ENCODE results near the gene COMMD3.
"Not testable (repeated sequence)": the region's sequence is repeated elsewhere in the genome, so short reads cannot be mapped to it uniquely, and the experiment has no call there.

Gene COMMD3

DNA sequence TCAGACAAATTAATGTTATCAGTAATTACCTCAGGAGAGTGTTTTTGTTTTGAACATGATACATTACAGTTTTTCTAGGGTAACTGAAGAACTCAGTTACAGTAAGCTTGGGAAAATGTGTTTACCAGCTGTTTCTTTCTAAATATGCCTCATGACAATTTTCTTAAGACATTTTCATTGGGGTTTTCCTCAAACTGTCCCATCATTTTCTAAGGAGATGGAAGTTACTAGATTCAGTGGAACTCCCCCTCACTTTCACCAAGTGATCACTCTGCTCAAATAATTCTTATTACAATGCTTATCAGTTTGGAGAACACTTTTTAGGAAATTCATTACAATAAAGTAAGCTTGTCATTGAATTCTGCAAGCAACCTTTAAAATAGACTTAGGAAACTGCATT, 22.7 kb downstream of the COMMD3 start:
- no peak for DNase-seq (ENCODE audit: low read depth, low spot score)

DNA sequence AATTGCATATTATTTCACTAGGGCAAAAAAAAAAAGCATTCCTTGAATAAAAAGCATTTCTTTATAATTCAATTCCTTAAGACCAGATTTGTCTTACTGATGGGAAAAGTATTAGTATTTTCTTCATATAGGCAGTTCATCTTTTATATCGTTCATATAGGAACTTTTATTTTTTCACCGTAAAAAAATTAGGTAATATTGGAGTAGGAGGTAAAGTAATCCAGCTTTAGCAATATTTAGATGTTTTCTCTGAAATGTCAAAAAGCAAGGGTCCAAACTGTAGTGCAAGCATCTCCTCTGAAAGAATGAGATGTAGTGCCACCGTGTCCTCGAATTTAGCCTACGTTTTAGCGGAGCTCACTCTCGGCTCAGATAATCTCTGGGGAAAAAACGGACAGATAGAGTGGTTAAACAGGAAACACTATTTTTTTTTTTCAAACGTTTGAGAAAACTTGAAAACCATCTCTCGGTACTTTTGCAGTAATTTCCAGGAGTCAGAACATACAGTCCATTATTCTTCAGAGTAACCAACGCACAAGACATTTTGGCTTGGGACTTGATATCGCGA, 23.7 kb downstream of the COMMD3 start:
- DNase-seq (ENCODE audit: low read depth, low spot score), result no peak

DNA sequence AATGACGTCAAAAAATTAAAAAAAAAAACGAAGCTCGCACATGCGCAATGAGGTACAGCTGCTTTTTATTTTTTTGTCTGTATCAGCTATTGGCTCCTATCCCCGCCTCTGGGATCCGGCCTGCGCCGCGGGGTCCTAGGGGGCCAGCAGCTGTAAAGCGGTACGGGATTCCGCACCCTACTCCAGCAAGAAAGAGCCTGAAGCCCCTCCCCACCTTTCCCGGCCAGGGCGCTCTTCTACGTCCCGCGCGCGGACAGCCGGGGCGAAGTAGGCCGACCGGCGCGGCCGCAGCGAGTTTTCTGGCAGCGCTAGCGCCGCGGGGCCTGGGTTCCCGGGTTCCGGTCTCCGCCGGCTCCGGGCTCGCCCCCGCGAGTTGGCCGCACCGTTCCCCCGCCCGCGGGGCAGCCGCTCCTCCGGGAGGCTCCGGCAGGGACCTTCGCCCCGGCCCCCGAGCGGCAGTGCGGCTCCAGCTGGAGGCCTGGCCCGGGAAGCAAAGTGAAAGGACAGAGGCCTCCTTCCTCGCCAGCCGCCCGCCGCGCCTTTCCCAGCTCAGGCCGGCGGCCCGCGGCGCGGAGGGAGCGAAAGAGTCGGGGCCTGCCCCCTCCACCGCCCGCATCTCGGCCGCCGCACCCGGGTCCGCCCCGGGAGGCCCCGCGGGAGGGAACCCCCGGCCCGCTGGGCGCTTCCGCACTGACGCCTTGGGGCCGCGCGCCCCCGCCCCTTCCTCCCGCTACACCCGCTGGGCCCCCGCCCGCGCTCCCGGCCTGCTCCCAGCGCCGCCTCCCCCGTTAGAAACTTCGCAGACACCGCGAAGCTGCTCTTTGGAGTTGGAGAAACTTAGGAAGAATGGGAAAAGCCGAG, 24.4 kb downstream of the COMMD3 start:
- DNase-seq (ENCODE audit: low read depth, low spot score), result no peak

DNA sequence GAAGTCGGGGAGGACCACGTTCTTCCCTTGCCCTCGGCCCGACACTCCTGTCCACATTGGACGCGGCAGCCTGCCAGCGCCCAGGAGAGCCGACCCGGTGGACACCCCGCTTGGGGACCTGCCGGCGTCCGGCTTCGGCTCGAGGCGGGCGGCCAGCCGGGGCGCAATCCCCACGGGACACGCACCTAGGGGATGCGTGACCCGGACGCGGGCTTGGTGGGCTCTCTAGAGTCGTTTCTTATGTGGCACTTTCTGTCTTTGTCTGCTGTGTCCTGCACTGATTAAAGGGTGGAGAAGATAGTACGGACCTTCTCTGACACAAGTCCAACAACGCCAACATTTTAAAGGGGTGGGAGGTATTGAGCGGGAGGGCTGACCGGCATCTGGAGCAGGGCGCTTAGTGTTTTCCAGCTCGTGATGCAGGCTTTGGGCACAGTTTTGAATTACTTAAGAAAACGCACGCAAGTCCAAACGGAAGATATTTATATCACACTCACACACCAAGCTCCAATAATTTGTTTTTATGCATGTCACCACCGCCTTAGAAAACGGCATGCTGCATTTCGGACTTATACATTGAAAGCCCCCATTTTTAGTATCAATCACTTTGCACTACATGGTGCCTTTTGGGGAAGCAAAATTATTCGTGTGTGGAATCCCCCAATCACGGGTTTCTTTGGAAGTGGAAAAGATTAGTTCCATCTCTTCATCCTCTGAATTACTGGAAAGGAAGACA, 25.2 kb downstream of the COMMD3 start:
- no peak for DNase-seq (ENCODE audit: low read depth, low spot score)

DNA sequence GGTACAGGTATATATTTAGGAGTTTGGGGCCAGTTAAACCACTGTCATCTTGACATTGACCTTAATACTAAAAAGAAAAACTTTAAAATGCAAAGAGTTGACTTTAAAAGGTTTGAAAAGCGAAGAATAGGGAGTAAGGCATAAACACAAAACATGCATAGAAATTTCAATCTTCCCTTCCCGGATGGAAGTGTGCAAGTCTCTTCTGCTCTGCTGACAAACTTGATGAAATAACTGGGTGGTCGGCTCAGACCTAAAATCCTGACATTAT, 25.7 kb downstream of the COMMD3 start:
- no peak for DNase-seq (ENCODE audit: low read depth, low spot score)

DNA sequence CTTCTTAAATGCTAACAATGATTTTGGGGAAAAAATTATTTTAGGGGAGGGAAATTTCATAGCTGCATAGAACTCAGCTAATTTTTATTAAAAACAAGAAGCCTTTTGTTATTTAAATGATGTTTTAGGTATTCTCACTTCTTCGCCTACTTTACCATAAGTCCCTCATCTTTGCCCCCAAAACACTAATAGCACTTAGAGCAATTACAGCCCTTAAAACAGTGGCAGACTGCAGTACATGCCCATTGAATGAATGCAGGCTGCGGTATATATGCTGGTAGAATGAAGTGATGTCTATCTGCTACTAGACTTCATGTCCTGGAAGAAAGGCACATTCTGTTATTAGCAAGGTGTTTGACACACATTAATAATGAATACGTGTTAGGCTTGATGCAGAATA, 26.2 kb downstream of the COMMD3 start:
- no peak for DNase-seq (ENCODE audit: low read depth, low spot score)

DNA sequence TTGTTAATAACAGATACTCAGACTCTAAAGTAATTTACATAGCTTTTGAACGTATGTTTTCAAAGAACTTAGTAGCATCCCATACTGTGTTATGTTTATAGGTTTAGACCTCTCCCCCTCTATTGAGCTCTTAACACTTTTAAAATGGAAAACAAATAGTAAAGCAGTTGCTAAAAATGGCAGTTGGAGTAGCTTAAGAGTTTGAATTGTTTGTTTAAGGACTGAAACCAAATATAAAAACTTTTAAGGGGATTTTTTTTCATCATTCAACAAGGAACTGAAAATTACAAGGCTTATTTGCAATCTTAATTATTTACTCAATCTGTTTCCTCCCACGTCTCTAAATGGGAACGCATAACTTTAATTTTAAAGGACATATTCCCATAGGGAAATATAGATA, 27.5 kb downstream of the COMMD3 start:
- no peak for DNase-seq (ENCODE audit: low read depth, low spot score)

DNA sequence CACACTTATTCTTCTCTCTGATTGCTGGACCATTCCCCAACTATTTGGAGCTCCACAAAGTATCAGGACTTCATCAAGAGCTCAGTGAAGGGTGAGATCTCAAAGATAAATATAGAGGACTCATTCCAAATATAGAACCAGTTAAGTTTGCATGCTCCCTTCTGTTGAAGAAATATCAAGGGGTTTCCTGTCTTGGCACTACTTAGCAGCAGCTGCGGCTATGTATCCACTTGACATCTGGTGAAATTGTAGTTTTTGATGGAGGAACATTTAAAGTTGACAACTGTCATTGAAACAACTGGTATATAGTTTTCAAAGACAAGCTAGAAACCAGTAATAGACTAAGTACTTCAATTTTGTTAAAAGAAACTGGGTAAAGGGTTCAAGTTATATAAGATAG, 28.1 kb downstream of the COMMD3 start:
- no peak for DNase-seq (ENCODE audit: low read depth, low spot score)

DNA sequence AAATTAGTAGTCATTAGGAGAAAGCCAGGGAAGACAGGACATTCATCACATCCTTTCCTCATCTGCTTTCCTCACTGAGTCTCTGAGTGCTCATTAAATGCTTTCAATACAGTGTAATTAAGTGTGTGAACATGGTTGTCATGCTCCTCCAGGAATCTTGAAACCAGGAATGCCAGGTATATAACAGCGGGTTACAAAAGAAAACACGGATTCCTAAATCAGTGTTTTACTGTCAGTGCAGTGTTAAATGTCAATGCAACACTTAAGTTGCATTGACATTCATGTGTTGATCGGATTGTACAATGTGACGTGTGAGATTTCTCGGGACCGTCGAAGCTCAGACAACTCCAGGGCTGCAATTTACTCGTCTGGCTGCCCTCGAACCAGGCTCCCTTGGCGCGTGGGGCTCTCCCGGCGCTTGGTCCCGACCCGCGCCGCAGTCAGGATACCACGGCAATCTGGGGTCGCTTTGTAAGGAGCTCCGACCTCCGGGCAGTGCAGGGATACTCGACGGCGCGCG, 28.7 kb downstream of the COMMD3 start:
- no peak for DNase-seq (ENCODE audit: low read depth, low spot score)

DNA sequence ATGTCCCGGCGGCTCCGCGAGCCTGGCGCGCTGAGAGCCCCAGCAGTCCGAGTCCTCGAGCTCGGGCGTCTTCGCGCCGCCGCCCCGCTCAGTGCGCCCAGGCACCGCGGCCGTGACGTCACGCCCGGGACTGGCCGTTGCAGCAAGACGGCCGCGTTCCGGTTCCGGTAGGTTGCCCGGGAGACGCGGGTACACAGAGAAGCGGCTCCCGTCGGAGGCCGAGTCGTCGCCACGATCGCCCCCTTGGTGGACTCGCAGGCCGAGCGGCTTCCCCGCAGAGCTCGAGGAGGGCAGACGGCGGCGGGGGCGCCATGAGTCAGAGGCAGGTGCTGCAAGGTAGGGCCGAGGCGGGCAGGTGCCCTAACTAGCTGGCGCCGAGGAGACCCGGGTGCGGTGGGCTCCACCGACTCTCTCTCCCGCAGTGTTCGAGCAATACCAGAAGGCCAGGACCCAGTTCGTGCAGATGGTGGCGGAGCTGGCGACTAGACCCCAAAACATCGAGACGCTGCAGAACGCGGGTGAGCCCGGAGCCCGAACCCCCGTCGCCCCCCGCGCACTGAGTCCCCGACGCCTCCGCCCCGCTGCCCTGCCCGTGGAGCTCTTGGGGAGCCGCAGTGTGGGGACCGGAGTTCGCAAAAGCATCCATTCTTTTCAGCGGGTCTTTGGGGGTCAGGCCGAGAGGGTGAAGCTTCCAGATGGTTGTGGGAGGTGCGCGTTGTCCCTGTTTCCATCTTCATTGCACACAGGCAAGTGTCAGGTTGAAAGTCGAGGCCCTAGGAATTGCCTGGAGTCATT, 29.3 kb downstream of the COMMD3 start, which contains the start of gene SPAG6:
TSS of gene SPAG6 (plus strand) at position 196 of the 795 bp plus-strand sequence. CDS start at position 312, 116 bp downstream.
- DNase-seq (ENCODE audit: low read depth, low spot score), result no peak

DNA sequence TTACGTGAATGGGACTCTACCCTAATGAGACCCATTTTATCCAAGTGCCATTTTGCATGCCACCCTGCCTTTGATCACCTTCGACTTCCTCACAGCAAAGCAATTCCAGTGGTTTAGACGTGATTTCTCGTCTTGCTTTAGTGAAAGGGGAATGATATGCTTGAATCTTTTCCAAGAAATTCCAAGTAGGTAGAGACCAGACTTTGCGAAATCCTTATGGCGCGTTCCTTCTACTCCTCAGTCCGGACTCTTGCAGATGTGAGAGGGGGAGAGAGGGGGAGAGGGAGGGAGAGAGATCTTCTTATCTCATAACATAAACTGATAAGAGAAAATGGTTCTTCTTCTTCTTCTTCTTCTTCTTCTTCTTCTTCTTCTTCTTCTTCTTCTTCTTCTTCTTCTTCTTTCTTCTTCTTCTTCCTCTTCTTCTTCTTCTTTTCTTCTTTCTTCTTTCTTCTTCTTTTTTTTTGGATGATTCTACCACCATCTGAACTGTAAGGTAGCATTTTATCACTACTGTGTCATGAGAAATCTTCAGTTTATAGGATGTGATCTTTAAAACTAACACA, 30.0 kb downstream of the COMMD3 start:
- no peak for DNase-seq (ENCODE audit: low read depth, low spot score)

DNA sequence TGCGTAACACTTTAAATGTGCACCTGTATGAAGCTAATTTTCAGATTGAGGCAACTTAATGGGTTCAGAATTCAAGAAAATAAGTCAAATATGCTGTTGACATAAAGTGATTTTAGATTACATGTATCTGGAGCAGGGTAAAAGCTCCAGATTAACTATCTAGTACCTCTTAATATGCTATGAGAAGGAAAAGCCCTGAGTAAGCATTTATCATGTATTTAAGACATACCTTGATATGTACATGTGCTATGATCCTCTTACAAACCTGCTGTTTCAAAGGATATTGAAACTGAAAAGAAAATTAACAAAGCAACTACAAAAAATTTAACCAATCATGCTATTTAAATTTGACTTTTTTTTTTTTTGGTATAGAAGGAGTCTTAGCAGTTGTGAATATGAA, 33.6 kb downstream of the COMMD3 start:
- no peak for DNase-seq (ENCODE audit: low read depth, low spot score)

DNA sequence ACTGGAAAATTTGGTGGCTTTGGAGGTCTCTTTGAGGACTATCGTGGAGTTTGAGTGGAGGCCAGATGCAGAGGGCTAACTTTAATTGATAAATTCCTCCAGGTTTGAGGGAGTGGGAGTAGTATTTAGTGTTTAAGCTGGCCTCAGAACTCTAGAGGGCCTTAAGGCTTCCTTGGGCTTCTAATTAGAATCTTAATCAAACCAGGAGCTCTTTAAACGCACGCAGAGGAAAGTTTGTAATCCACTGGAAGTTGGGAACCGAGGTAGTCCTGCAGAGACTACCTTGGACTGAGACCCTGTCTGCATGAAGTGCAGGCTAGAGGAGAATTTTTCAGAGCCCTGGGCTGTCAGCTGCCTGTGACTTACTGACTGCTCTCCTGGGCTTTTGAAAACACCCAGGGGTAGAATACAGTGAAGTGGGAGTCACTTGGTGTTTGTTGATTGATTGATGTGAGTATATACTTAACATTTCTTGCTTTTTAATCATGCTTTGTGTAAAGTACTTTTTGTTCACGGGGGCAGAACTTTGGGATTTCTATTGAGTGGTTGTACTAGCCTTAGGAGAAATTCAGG, 35.0 kb downstream of the COMMD3 start:
- DNase-seq (ENCODE audit: low read depth, low spot score), result no peak

DNA sequence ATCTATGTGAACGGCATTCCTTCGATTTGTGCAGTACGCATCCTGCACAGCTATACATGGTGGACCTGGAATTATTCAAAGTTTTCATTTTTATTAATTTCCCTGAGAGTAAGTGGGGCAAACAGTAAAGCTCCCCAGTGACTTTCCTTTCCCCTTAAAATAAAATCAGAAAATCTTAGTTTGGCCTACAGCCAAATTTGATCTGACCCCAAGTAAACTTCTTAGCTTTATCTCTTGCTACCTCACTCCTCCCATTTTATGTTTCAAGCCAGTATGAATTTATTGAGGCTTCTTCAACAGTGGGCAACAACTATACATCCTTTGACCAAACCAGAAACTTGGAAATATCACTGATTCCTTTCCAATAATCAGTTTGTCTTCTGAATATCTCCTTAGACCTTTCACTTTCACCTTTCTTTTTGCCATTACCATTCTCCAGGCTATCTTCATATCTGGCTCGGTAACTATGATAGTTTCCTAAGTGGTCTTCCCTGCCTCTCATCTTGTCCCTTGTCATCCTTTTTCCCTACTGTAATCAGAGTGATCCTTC, 40.2 kb downstream of the COMMD3 start:
- DNase-seq (ENCODE audit: low read depth, low spot score), result no peak

DNA sequence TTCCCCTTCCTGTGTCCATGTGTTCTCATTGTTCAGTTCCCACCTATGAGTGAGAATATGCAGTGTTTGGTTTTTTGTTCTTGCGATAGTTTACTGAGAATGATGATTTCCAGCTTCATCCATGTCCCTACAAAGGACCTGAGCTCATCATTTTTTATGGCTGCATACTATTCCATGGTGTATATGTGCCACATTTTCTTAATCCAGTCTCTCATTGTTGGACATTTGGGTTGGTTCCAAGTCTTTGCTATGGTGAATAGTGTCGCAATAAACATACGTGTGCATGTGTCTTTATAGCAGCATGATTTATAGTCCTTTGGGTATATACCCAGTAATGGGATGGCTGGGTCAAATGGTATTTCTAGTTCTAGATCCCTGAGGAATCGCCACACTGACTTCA, 41.6 kb downstream of the COMMD3 start:
- DNase-seq (ENCODE audit: low read depth, low spot score), result not testable (repeated sequence)

DNA sequence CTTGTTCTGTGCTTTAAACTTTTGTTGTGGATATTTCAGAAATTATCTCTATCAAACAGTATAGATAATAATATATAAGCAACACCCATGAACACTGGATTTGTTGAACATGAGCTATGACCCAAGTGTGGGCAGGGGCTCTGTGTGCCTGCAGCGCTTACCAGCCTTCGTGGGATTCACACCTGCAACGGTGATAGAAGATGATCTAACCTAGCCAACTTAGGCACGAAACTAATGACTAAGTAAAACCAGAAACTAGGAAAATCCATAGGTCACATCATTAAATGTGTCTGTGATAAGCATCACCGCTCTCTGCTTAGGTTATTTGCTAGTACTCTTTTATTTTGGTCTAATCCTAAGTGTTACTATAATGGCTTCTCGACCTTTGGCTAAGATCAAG, 47.1 kb downstream of the COMMD3 start:
- DNase-seq (ENCODE audit: low read depth, low spot score), result no peak

DNA sequence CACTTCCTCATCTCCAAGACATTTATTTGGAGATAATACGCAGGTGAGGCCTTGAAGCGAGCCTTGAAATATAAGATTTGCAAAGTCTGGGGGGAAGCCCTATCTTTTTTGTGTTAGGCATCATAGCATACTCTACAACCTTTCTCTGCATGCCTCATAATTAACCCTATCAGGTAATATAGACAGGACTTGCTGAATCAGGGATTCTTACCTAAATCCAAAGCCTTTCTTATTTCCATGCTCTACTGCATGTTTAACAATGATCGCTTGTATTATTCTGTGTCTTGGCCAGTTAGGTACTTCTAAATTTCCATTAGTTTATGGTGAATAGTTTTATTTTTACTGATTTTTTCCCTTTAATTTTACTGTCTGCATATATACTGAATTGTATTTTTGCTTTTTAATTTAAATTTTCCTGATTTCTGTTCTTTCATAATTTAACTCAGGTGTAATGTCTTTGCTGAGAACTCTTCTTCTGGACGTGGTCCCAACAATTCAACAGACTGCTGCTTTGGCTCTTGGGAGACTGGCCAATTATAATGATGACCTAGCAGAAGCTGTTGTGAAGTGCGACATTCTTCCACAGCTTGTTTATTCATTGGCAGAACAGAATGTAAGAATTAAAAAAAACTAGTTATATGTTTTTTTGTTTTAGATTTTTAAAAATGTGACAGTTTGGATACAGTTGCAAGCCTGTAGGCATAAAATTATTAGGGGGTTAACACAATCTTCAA, 48.4 kb downstream of the COMMD3 start:
- DNase-seq (ENCODE audit: low read depth, low spot score), result no peak

DNA sequence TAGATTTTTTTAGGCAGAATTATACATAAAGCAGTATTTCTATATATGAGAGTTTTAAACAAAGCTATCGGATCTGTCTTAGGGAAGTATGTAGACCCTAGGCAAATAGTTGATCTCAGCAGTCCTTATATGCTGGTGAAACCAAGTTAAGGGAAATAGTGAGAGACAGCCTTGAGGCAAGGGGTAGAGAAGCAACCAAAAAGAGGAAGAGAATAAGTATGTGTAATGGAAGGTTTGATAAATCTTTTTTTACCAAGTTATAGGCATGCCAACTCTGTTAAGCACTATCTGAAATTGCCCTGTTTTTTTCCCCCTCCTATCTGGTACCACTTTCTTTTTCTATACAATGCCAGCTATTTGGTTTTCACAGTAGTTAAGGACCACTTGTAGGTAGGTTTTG, 49.0 kb downstream of the COMMD3 start:
- DNase-seq (ENCODE audit: low read depth, low spot score), result no peak

DNA sequence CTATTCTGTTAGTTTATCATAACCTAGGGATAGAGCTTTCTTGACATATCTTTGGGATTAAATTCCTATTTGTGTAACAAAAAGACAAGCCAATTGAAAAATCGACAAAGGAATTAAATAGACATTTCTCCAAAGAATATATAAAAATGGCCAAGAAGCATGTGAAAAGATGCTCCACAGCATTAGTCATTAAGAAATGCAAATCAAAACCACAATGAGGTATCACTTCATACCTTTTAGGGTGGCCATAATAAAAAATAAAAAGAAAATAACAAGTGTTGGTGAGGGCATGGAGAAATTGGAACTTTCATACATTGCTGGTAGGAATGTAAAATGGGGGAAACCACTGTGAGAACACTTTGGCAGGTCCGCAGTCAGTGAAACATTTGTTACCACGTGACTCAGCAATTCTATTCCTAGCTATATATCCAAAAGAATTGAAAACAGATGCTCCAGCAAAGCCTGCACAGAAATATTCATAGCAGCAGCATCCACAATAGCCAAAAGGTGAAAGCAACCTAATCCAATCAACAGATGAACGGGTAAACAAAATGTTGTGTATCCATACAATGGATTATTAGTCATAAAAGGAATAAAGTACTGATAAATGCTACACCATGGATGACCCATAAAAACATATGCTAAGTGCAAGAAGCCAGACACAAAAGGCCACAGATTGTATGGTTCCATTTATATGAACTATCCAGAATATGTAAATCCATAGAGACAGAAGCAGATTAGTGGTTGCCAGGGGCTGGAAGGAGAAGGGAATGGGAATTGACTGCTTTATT, 49.7 kb downstream of the COMMD3 start:
- no peak for DNase-seq (ENCODE audit: low read depth, low spot score)

DNA sequence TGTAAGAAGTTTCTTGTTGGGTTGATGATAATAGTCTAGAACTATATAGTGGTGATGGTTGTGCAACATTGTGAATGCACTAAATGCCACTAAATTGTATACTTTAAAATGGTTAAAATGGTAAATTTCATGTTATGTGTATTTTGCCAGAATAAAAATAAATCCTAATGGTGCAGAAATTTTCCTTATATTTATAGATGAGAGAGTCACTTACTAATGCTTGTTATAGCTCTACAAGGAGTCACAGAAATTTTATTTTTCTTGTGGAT, 50.2 kb downstream of the COMMD3 start:
- DNase-seq (ENCODE audit: low read depth, low spot score), result no peak
